Measurements from ENCODE around the gene MAP3K4. TPM values are rescaled to one million over a fixed set of nuclear protein-coding genes. Genes with fewer than 3 reads are reported as not detected.

Gene MAP3K4
- total RNA-seq, 1 donor from 2014 or later, result 49.3 TPM

DNA sequence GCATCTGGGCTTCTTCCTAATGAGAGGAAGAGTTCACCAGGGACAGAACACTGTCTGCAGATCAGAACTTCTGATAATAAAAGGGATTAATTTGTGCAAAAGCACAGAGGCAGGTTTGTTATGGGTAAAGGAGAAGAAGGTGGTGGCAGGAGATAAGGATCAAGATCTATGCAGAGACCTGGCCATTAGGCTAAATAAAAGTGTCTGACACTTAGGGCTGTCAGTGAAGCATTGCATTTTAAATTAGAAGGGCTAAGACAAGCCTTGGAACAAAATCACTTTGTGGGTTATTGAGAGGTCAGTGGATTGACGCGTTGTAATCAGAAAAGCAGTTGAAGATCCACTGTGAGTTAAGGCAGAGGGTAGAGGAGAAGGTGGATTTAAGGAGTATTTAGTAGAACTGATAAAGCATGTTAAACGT, 76.8 kb downstream of the MAP3K4 start:
- intact Hi-C loops (cut with micrococcal nuclease), result no loop called here
- Mint-ChIP-seq H3K9me3 (no peaks in the 10 kb centered on the region), H3K4me3 (ENCODE audit: low read depth) (no peak overlapping the region), H3K36me3 (ENCODE audit: low read depth) (peaks cover 3% of the 10 kb centered on the region), H3K27ac (no peak overlapping the region), H3K27me3 (ENCODE audit: low read depth) (no peaks in the 10 kb centered on the region), H3K4me1 (ENCODE audit: low read depth) (peaks cover 4% of the 10 kb centered on the region)
- DNase-seq (ENCODE audit: low spot score), result no peak

DNA sequence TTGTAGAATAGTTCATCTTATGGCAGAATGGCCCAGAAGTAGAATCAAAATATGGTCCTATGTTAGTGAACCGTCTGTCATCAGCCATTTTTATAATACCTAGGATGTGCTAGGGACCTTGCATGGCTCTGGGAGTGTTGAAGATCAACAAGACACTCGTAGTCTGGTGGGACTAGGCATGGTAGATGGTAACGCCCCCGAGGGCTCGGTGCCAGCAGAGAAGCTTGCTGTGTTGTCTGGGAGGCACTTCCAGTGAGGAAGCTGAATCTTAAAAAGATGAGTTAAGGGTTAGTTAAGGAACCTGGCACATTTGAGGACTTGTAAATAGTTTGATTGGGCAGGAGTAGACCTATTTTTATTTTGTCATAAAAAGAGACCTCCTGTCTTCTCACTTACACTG, 82.4 kb downstream of the MAP3K4 start:
- intact Hi-C loops (cut with micrococcal nuclease), result no loop called here
- Mint-ChIP-seq H3K27me3 (ENCODE audit: low read depth) (no peaks in the 10 kb centered on the region), H3K36me3 (ENCODE audit: low read depth) (peaks cover 10% of the 10 kb centered on the region), H3K4me3 (ENCODE audit: low read depth) (no peak overlapping the region), H3K27ac (no peak overlapping the region), H3K9me3 (no peaks in the 10 kb centered on the region), H3K4me1 (ENCODE audit: low read depth) (no peaks in the 10 kb centered on the region)
- no peak for DNase-seq (ENCODE audit: low spot score)

DNA sequence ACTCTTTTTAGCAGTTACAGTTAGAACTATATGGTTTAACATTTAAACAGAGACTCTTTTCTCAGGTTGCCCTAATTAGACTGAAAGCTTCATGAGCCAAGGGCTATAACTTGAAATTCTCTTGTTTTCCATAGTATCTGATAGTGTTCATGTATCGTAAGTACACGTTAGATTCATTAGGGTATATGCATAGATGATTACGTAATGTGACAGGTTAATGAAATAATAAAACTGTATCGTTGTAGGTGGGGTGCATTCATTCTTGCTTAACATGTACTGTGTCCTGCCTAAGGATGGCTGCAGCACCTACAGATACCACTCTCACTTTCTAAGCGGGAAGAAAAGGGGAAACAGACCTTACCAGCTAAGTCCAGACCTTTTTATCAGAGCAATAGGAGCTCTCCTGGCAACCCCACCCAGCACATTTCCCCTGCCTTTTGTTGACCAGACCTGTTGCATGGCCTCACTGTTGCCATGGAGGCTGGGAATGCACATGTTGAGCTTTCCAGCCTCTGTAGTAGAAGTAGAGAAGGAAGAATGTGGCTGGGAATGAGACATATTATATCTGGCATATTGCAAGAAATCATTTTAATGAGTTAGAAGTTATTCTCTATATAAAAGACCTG, 83.0 kb downstream of the MAP3K4 start:
- Mint-ChIP-seq H3K36me3 (ENCODE audit: low read depth) (peaks cover 14% of the 10 kb centered on the region), H3K4me1 (ENCODE audit: low read depth) (no peaks in the 10 kb centered on the region), H3K9me3 (no peaks in the 10 kb centered on the region), H3K4me3 (ENCODE audit: low read depth) (no peak overlapping the region), H3K27ac (no peak overlapping the region), H3K27me3 (ENCODE audit: low read depth) (no peaks in the 10 kb centered on the region)
- DNase-seq (ENCODE audit: low spot score), result no peak
- intact Hi-C loops (cut with micrococcal nuclease), result loop anchor here (5.0 kb wide), 1 partner anchor 37 kb away; no protein-coding TSS in a partner anchor

DNA sequence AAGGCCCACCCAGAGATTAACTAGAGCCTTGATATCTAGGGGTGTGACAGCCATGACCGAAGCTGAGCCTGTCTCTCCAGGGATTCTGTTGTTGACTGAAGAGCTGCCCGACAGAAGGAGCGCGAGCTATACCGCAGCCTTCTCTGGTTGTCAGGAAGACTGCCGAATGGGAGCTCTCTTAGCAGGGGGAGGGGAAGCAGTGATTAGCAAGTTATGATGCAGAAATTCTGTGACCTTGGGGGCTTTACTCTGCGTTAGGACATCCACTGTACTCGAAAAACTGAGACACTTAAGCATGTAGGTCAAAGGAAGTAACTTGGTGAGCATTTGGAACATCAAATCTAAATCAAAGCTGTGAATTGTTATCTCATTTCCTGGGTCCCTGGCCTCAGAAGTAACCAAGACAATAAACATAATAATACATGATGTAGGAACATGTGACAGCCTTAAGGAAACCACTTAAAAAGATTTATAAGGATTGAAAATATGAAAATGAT, 84.7 kb downstream of the MAP3K4 start:
- no peak overlapping the region for H3K4me3 Mint-ChIP-seq (ENCODE audit: low read depth)
- no peak overlapping the region for H3K27ac Mint-ChIP-seq
- H3K9me3 Mint-ChIP-seq, result no peaks in the 10 kb centered on the region
- no peak for DNase-seq (ENCODE audit: low spot score)
- intact Hi-C loops (cut with micrococcal nuclease), result loop anchor here (5.0 kb wide), 1 partner anchor 39 kb away; no protein-coding TSS in a partner anchor
- peaks cover 17% of the 10 kb centered on the region for H3K36me3 Mint-ChIP-seq (ENCODE audit: low read depth)
- no peaks in the 10 kb centered on the region for H3K4me1 Mint-ChIP-seq (ENCODE audit: low read depth)
- H3K27me3 Mint-ChIP-seq (ENCODE audit: low read depth), result no peaks in the 10 kb centered on the region

DNA sequence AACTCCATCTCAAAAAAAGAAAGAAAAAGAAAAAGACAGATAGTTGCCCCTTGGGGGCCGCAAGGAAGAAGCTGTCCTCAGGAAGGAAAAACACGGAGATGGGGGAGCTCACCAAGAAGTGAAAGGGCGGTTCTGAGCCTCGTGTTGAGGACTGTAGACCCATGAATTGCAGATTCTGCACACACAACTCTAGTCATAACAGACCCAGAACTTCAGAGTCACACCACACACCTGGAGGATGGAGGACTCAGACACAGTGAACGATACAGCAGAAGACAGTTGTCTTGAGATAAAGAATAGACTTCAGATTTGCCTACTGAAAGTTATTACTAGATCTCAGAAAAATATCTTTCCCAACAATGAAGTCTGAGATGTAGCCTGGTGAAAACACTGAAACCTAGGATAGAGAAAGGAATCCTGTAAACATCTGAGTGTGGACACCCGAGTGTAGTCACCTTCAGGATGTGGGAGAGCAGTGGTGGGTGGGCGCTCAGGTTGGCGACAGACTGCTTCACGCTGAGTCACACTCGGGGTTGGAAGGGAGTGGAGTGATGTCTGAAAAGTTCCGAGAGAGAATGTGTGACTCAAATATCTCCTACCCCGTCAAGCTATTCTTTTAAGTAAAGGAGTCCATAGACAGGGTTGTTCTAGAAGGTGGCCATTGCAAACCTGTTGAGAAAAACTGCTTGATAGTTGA, 88.1 kb downstream of the MAP3K4 start:
- Mint-ChIP-seq H3K36me3 (ENCODE audit: low read depth) (peaks cover 8% of the 10 kb centered on the region), H3K4me1 (ENCODE audit: low read depth) (peaks cover 4% of the 10 kb centered on the region), H3K4me3 (ENCODE audit: low read depth) (no peak overlapping the region), H3K9me3 (no peaks in the 10 kb centered on the region), H3K27me3 (ENCODE audit: low read depth) (no peaks in the 10 kb centered on the region), H3K27ac (peak overlapping the region; percentile 68)
- no peak for DNase-seq (ENCODE audit: low spot score)
- intact Hi-C loops (cut with micrococcal nuclease), result loop anchor here (2.0 to 10.0 kb wide), 3 partner anchors 42 to 1645 kb away; partner anchors contain the start of genes PACRG and PRKN

DNA sequence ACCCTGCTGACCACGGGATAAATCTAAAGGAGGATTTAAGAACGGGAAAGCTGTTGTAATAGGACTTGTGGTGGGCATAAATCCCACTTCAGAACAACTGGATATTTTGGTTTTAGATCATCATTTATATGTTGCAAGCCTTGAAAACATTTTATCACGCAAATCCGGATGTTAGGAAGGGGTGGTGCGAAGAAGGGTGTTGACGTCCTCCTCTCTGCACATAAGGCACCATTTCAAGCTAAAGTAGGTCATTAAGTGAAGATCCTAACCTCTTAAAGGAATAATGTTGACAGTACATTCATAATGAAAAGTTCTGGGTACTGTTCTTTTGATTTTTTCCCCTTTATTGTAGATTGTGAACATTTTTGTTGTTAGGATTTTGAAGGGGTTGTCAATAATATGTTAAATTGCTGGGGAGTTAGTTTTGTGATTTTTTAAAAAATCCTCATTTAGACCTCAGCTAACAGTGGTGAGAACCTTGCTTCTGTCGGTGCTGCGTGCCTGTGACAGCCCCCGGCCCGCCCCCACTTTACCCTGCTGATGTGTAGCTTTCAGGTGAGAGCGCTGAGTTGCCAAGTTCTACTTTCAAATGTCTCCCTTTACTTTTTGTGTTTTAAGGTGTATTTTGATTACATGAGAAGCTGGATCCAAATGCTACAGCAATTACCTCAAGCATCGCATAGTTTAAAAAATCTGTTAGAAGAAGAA, 88.8 kb downstream of the MAP3K4 start:
- Mint-ChIP-seq H3K27ac (peak overlapping the region; percentile 68), H3K9me3 (no peaks in the 10 kb centered on the region), H3K36me3 (ENCODE audit: low read depth) (peaks cover 11% of the 10 kb centered on the region), H3K27me3 (ENCODE audit: low read depth) (no peaks in the 10 kb centered on the region), H3K4me3 (ENCODE audit: low read depth) (no peak overlapping the region), H3K4me1 (ENCODE audit: low read depth) (peaks cover 9% of the 10 kb centered on the region)
- intact Hi-C loops (cut with micrococcal nuclease), result loop anchor here (2.0 to 10.0 kb wide), 2 partner anchors 88 to 1644 kb away; partner anchors contain the start of genes PACRG and PRKN
- no peak for DNase-seq (ENCODE audit: low spot score)

DNA sequence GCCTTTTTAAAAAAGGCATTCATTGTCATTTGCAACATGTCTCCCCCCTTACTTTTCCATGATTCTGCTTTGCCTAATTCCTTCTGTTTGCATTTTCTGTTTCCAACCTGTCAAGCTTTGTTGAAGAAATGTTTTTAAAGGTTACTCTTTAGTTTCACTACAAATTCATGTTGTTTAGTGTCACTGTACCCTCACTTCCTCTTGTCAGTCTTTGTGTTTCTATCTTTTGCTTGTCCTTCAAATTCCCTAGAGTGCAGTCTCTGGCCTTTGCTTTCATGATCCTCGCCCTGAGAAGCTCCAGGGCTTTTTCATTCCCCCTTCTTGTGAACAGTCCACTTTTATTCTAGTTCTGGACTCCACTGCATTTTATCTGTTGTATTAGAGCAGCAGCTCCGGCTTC, 90.6 kb downstream of the MAP3K4 start:
- no peak overlapping the region for H3K27ac Mint-ChIP-seq
- no peak for DNase-seq (ENCODE audit: low spot score)
- no peaks in the 10 kb centered on the region for H3K9me3 Mint-ChIP-seq
- peaks cover 25% of the 10 kb centered on the region for H3K36me3 Mint-ChIP-seq (ENCODE audit: low read depth)
- intact Hi-C loops (cut with micrococcal nuclease), result loop anchor here (10.0 kb wide), 1 partner anchor 1643 kb away; the partner anchor contains the start of genes PACRG and PRKN
- H3K4me1 Mint-ChIP-seq (ENCODE audit: low read depth), result peaks cover 13% of the 10 kb centered on the region
- H3K27me3 Mint-ChIP-seq (ENCODE audit: low read depth), result no peaks in the 10 kb centered on the region
- no peak overlapping the region for H3K4me3 Mint-ChIP-seq (ENCODE audit: low read depth)

DNA sequence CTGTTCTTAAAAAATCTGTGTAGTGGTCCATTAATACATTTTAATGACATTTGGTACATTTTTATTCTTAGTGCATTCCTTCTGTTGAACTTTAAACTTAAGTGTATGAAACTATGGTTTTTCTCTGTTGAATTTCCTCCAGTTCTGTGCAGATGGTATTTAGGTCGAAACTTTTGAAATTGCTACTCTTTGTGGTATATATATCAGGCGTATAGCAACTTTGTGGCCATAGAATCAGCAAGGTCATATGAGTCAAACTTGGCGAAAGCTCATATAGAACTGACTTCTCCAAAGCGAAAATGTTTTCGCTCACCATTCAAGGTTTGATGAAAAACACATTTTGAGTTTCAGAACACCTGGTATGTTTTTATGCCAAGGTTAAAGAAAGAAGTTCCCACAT, 93.7 kb downstream of the MAP3K4 start:
- peaks cover 40% of the 10 kb centered on the region for H3K36me3 Mint-ChIP-seq (ENCODE audit: low read depth)
- H3K4me3 Mint-ChIP-seq (ENCODE audit: low read depth), result no peak overlapping the region
- no peaks in the 10 kb centered on the region for H3K27me3 Mint-ChIP-seq (ENCODE audit: low read depth)
- no peaks in the 10 kb centered on the region for H3K9me3 Mint-ChIP-seq
- H3K4me1 Mint-ChIP-seq (ENCODE audit: low read depth), result peaks cover 13% of the 10 kb centered on the region
- intact Hi-C loops (cut with micrococcal nuclease), result loop anchor here (2.0 to 10.0 kb wide), 4 partner anchors 44 to 1640 kb away; partner anchors contain the start of genes AGPAT4, PACRG and PRKN
- DNase-seq (ENCODE audit: low spot score), result no peak
- peak overlapping the region; percentile 30 for H3K27ac Mint-ChIP-seq

DNA sequence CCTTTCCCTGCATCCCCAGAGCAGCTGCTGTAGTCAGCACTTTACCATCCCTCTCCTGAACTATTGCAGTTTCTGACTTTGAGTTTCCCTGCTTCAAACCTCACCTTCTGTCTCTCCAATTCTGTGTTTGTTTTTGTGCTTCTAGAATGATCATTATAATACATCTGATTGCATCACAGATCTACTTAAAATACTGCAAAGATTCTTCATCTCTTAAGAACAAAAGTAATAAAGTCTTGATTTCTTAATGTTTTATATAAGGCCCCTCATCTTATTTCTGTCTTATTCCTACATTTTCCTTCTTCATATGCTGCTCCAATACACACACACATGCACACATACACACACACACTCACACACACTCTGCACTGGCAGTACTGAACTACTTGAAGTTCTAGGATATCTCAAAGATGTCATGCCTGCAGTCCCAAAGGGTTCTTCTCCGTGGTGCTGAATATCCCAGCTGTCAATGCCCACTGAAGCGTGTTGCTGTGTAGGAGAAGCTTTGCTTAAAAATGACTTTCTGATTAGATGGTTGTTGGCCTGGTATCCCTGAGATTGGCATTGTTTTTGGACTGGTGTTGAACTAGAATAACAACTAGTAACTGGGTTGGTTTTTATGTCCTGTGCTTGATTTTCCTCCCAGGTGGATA, 97.2 kb downstream of the MAP3K4 start:
- Mint-ChIP-seq H3K27me3 (ENCODE audit: low read depth) (no peaks in the 10 kb centered on the region), H3K4me3 (ENCODE audit: low read depth) (no peak overlapping the region), H3K4me1 (ENCODE audit: low read depth) (peaks cover 16% of the 10 kb centered on the region), H3K27ac (no peak overlapping the region), H3K9me3 (no peaks in the 10 kb centered on the region), H3K36me3 (ENCODE audit: low read depth) (peaks cover 60% of the 10 kb centered on the region)
- no peak for DNase-seq (ENCODE audit: low spot score)
- intact Hi-C loops (cut with micrococcal nuclease), result loop anchor here (5.0 to 10.0 kb wide), 3 partner anchors 138 to 1636 kb away; partner anchors contain the start of genes AGPAT4, PACRG and PRKN

DNA sequence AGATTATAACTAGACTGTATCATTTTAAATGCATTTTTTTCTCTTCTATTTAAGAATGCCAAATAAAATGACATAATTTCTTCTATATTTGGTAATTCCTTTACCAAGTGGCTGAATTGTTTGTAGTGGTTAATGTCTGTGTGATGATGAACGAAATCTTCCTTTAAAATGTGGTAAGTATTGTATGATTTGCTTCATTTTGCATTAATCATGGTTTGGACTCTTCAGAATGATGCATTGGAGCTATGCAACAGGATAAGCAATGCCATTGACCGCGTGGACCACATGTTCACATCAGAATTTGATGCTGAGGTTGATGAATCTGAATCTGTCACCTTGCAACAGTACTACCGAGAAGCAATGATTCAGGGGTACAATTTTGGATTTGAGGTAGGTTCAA, 99.6 kb downstream of the MAP3K4 start:
- Mint-ChIP-seq H3K27ac (no peak overlapping the region), H3K36me3 (ENCODE audit: low read depth) (peaks cover 53% of the 10 kb centered on the region), H3K4me1 (ENCODE audit: low read depth) (peaks cover 3% of the 10 kb centered on the region), H3K9me3 (no peaks in the 10 kb centered on the region), H3K4me3 (ENCODE audit: low read depth) (no peak overlapping the region), H3K27me3 (ENCODE audit: low read depth) (no peaks in the 10 kb centered on the region)
- DNase-seq (ENCODE audit: low spot score), result no peak
- intact Hi-C loops (cut with micrococcal nuclease), result no loop called here

DNA sequence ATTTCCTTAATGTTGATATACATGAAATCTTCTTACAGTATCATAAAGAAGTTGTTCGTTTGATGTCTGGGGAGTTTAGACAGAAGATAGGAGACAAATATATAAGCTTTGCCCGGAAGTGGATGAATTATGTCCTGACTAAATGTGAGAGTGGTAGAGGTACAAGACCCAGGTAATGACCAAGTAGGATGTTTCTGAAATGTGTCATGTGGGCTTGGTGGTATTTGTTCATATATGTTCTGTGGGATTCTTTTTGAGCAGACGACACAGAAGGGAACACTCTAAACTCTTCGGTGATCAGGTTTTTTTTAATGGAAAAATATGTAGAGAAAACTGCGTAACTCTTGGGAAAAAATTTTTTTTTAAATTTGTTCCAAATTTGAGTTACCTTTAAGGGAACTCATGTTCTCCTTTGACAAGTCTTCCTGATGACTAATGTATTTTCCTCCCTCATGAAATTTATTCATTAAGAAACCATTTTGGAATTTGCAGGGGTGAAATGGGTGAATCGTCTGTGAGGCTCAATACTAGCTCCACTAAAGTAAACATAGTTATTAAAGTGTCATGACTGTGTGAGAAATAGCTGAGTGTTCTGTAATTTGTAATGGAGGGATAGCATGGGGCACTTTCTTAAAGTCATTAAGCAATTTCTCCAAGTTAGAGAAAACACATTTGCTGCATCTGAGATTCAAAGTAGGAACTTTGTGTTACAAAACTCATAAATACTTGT, 100.6 kb downstream of the MAP3K4 start:
- Mint-ChIP-seq H3K27ac (no peak overlapping the region), H3K27me3 (ENCODE audit: low read depth) (no peaks in the 10 kb centered on the region), H3K9me3 (no peaks in the 10 kb centered on the region), H3K4me1 (ENCODE audit: low read depth) (peaks cover 3% of the 10 kb centered on the region), H3K4me3 (ENCODE audit: low read depth) (no peak overlapping the region), H3K36me3 (ENCODE audit: low read depth) (peaks cover 47% of the 10 kb centered on the region)
- intact Hi-C loops (cut with micrococcal nuclease), result no loop called here
- DNase-seq (ENCODE audit: low spot score), result no peak

DNA sequence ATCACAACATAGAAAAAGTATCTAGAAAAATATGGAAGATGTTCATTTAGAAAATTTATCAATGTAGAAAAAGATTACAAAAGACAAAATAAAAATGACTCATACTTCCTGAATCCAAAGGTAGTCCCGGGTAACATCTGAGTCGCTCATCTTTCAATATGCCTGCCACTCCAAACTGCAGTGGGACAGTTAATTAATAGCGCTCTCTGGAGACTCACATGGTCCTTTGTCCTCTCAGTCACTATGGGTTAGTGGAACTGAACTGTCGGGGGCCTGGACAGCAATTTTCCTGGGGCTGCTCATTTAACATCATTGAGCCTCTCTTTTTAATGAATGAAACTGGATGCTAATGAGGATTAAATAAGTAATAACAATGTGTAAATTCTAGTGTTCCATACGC, 103.4 kb downstream of the MAP3K4 start:
- H3K9me3 Mint-ChIP-seq, result no peaks in the 10 kb centered on the region
- intact Hi-C loops (cut with micrococcal nuclease), result no loop called here
- DNase-seq (ENCODE audit: low spot score), result no peak
- H3K27me3 Mint-ChIP-seq (ENCODE audit: low read depth), result no peaks in the 10 kb centered on the region
- peaks cover 40% of the 10 kb centered on the region for H3K36me3 Mint-ChIP-seq (ENCODE audit: low read depth)
- no peak overlapping the region for H3K27ac Mint-ChIP-seq
- no peak overlapping the region for H3K4me3 Mint-ChIP-seq (ENCODE audit: low read depth)
- H3K4me1 Mint-ChIP-seq (ENCODE audit: low read depth), result peaks cover 3% of the 10 kb centered on the region

All from activated T-helper 2 cell treated with anti-CD3 and anti-CD28 coated beads, Interferon-gamma antibody, Interleukin-2, Interleukin-4, amounts not matched to agents 10 μg/mL and 5 μg/mL and 100 μg/mL, durations not matched to agents 14 hours and 24 hours and 36 hours (primary cell).